Stimulated activated CD8-positive, alpha-beta memory T cell treated with anti-CD3 and anti-CD28 coated beads, Interleukin-15, amount 100 ng/mL, for 24 hours (primary cell): ENCODE measurements around the gene ANKRD31.
"Not testable (repeated sequence)": the region's sequence is repeated elsewhere in the genome, so short reads cannot be mapped to it uniquely, and the experiment has no call there.

Source experiments
- DNase-seq: peaks from one replicate; pipeline ENCODE4 v3.0.0-alpha.2; 2020; ENCODE audit warnings: low read depth

ANKRD31 gene, protein sequence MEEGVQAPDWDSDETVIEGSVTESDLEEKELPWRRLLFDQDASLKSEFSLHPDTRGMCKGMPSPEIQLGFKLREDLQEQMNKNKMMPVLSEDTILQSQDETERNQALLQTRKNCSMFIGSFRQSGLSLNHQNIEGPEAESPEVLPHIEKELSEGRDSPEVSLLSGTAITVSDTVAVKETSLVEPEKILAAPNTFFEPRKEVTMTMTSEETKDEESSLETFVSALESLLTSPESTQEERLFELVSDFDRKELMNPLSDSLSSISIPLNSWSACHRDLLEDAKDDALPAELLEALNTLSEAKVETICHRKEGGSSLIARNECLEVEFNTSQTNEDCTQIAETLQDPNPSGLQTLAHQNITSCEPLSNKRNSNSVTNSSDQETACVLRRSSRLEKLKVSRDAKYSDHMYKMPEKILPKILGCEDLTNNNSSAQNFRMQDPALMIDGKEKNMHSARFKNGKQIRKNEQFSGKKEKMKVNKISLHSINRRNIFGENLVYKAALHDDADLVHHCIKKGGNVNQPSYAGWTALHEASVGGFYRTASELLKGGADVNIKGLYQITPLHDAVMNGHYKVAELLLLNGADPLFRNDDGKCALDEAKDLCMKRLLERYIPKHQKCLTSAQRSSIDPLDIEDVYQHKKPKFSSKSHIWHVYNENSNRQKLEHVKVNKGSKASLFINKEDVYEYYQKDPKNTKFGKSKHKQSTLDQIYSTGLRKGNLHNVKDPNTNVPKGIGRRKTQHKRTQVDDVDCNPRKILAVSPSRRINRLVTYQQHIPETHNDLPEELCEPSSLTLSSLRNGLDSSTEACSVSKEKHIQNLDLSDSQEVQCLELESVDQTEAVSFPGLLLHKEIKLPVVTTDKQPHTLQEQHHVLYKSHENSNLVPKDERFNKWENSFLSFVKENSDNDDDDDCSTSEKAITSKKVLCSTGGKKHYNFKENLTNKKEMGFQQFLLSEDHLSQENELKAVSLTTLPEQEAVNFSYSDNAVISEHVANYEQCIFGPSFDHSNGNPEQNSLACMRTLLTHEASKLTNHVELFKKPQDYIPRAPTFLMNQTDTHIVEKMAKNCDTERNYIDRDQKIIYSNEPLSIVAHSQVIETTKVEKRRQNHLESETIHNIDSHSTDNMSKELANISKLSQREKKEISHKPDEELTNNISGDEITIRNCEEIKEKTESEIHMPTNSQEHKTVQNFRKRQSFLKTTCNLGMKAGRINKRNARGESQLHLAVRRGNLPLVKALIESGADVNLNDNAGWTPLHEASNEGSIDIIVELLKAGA (N-terminal part only)

DNA sequence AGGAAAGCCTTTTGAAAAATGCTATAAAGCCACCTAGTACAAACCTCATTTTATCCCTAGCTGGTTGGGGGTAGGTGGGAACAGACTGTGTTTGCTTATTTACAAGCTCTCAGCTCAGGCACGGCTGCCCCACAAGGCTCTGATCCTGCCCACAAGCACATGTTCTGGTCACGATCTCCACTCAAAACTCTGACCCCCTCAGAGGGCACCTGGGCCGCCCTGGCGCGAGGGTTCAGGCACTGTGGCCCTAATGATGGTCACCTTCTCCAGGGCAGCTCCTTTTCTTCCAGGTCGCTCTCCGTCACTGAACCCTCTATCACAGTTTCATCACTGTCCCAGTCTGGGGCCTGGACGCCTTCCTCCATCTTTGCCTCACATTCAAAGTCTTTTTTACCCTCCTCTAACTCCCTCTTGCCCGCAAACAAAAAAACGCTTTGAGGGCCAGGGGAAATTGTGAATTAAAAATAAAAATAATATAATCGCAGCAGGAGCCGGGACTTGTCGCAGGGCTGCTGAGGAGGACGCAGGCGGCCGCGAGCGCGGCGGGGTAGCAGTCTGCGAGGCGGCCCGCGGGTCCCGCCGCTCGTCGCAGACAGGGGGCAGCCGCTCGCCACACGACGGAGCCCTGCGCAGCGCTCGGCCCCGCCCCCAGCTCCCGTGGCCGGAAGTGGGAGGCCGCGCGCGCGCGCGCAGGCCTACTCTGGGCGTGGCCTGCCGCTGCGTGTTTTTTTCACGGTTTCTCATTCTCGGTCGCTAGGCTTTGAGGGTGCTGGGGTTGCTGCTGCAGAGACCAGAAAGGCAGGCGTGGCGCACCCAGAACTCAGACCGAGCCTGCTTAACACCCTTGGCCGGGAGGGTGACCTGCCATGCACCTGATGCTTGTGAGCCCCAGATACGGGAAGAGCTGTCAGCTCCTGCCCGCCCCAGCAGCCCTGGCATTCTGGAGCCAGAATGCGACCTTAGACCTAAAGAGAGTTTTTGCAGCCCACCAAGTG, at the start of gene ANKRD31:
Gene ANKRD31, minus strand, starts transcription at position 557 of the 995 bp plus-strand sequence. Its CDS starts 192 bp downstream, at position 365.
- DNase-seq, result peak; percentile 80

- no peak for DNase-seq
Observed at GRCh38 chr5:75286211-75286773, 49.6 kb upstream of the ANKRD31 start.

DNA sequence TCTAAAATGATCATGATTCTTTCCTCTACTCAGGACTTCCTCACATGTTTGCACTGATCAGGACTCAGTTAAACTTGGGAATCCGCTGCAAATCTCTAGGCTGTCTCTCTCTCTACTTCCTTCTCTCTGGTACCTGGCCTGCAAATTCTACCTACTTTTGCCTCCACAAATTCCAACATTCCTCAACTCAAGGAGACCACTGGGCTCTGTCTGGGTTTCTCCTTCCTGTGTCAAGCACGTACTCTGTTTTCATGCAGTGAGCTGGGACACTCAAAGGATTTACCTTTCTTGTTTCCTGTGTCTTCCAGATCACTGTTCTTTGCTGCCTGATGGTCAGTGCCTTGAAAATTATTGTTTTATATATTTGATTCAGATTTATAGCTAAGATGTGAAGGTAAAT, 45.9 kb upstream of the ANKRD31 start:
- DNase-seq, result no peak

DNA sequence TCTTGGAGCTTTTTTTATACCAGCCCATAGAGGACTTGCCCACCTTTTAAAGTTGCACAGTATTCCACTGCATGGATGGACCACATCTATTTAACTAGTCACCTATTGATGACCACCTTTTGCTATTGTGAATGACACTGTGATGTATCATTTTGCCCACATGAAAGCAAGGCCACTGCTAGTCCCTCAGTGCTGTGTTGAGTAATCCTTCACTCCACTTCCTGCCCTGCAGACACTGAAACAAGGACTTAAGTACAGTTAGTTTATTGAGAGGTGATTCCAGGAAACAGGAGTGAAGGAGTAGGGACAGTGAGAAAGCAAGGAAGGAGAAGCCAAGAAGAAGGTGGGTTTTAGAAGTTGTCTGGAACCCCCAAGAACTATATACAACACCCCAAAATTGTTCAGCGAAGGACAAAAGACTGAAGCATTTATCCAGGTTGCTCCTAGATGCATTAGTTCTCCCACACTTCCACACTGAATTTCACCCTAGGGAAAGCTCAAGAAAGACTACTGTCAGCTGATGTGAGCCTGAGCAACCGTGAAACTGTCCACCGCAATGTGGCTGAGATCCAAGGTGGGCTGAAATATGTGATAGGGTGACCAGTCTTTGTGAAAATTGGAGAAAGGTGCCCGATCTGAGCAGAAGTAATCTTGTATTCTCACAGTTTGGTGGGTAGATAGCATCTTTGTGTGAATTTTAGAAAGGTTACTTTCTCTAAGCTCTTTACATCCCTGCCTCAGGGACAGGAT, 45.2 kb upstream of the ANKRD31 start:
- DNase-seq, result no peak

GRCh38 chr5:75279321-75279720, 42.6 kb upstream of the ANKRD31 start:
- no peak for DNase-seq

DNA sequence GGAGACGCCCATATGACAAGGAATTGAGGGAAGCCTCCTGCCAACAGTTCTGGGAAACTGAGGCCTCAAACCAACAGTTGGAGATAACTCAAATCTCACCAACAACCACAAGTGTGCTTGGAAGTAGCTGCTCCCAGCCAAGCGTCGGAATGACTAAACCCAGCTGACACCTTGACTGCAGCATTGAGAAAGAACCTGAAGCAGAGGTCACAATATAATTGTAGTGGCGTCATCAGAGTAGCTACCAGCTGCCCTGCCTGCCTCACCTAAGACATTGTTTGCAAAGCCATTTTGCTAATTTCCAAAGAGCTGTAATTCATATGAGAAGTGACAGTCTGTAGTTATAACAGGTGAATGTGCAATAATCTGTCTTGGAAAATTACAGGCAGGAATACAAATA, 40.8 kb upstream of the ANKRD31 start:
- no peak for DNase-seq

GRCh38 chr5:75275756-75276155, 39.1 kb upstream of the ANKRD31 start:
- no peak for DNase-seq

DNA sequence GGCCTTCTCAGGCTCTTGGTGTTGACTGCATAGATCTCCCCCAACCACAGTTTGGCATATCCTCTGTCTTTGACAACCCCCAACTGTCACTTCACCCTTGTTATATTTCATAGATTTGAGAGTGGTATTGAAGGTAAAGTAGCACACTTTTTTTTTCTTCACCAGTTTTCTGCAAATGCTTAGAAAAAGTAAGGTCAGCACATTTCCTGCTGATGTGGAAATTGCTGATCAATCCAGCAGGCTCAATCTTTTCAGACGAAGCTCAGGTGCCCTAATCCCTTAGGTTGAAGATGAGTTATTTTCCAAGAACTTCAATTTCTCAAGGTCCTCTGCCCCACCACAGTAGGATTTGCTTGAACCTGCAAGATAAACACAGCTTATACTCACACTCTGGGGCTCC, 38.5 kb upstream of the ANKRD31 start:
- DNase-seq, result no peak

GRCh38 chr5:75274486-75274885, 37.8 kb upstream of the ANKRD31 start:
- DNase-seq, result no peak

DNA sequence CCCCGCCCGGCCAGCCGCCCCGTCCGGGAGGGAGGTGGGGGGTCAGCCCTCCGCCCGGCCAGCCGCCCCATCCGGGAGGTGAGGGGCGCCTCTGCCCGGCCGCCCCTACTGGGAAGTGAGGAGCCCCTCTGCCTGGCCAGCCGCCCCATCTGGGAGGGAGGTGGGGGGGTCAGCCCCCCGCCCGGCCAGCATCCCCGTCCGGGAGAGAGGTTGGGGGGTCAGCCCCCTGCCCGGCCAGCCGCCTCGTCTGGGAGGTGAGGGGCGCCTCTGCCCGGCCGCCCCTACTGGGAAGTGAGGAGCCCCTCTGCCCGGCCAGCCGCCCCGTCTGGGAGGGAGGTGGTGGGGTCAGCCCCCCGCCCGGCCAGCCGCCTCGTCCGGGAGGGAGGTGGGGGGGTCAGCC, 33.9 kb upstream of the ANKRD31 start:
- DNase-seq, result not testable (repeated sequence)

GRCh38 chr5:75265731-75266130, 29.1 kb upstream of the ANKRD31 start:
- no peak for DNase-seq

DNA sequence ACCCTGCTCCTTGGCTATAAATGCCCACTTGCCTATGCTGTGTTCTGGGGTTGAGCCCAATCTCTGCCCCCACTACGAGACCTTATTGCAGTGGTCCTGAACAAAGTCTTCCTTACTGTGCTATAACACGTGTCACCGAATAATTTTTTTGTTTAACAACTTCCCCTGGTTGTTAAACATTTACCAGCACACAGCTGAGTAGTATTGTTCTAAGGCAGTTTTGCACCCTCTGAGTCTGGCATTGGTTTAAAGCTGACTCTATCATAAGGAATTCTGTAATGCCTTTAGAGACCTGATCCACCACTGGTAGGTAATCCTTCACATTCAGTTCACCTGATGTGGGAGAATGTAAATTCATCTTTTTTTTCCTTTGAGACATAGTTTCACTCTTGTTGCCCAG, 25.6 kb upstream of the ANKRD31 start:
- no peak for DNase-seq

DNA sequence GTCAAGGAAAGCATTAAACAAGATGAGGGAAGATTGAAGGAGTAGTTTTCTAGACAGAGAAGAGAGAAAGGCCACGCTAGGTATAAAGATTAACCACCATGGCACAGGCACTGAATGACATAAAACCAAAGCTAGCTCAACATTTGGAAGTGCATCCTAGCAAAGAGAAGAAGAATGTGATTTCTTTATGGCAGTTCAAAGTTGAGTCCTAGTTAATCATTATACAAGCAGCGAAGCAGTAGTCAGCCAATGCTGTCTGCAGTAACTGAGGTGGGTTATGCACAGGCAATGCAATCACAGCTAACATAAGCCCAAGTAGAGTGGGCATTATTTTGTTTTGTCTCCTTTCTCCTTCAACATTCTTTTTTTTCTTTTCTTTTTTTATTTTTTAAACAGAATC, 24.0 kb upstream of the ANKRD31 start:
- no peak for DNase-seq

GRCh38 chr5:75250452-75250851, 13.8 kb upstream of the ANKRD31 start:
- DNase-seq, result not testable (repeated sequence)

DNA sequence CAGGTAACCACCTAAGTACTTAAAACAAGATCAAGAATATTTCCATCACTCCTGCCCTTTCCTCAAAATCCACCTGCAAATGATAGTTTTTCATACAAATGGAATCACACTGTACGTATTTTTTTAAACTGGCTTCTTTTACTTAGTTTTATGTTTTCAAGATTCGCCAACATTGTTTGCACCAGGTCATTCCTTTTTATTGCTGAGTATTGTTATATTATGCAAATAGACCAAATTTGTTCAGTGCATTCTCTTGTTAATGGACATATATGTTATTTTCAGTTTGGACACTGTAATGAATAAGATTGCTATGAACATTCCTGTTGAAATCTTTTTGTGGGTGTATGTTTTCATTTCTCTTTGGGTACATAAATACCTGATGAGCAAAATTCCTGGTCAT, 8.3 kb upstream of the ANKRD31 start:
- no peak for DNase-seq

GRCh38 chr5:75243510-75243909, 6.8 kb upstream of the ANKRD31 start:
- DNase-seq, result no peak

DNA sequence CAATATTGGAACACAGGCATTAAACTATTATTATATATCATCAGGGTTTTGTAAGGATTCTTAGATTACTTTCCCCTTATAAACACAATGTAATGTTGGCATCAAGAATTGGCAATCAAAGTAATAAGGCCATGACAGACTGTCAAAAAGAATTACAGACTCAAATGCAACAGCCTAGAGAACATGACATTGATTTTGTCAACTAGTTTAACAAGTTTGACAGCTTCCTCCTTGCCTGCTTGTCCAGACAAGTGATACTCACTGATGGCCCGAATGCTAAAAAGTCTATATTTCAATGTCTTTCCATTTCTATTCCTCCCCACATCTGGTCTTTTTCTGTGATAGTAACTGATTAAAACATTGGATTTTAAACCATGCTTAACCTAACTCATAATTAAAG, 6.4 kb upstream of the ANKRD31 start:
- DNase-seq, result no peak

DNA sequence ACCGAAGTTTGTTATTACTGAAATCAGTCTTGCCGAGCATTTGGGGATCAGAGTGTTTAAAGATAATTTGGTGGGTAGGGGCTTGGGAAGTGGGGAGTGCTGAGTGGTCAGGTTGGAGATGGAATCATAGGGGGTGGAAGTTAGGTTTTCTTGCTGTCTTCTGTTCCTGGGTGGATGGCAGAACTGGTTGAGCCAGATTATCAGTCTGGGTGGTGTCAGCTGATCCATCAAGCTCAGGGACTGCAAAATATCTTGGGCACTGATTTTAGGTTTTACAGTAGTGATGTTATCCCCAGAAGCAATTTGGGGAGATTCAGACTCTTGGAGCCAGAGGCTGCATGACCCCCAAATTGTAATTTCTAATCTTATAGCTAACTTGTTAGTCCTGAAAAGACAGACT, 5.4 kb upstream of the ANKRD31 start:
- no peak for DNase-seq

DNA sequence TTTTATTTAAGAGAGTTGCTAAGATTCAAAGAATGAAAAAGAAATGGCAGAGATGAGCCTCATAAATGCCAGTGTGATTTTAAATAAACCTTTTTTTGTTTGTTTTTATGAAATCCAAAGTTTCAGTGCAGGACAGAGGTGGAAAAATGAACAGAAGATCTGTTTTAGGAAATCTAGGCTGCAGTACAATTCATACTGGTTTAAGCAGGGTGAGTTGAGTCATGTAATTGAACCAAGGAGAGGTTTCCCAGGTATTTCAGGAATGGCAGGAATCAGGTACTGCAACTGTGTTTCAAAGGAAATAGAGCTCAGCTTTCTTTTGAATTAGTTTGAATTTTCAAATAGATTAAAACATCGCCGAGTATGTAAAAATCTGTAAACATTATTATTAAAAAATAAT, 3.0 kb upstream of the ANKRD31 start:
- DNase-seq, result no peak

DNA sequence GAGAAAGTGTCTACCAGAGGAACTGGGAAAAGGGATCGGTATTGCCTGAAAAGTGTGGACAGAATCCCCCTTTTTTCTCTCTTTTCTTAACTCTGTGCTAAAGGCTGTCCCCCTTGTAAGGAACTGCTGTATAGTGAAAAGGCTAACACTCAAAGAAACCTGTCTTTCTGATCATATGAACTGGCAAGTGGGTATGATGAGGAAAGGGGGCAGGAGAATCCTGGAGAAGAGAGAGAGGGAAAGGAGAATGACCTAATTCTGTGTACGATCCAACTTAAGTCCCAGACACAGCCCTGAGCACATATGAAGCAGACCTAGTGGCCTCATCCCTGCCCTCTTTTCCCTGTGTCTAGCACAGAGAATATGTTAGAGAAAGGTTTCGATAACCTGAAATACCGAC, 967 bp downstream of the ANKRD31 start:
- no peak for DNase-seq
